H7 (cell line): ENCODE results near the gene SUSD1. TPM values are rescaled to one million over a fixed set of nuclear protein-coding genes. Genes with fewer than 3 reads are reported as not detected.
A peak's percentile ranks its signal among the peaks of the same experiment; 100 is the strongest.

Experiments
- DNase-seq: peaks from one replicate; pipeline ENCODE4 v3.0.0; 2012
- H3K27me3 ChIP-seq: 2 replicates; pipeline ENCODE4 v1.6.0; 2011; ENCODE audit warnings: mild to moderate bottlenecking, low read length; ENCODE audit not compliant: control insufficient read depth, insufficient read depth
- H3K36me3 ChIP-seq: replicated peaks from 2 replicates; pipeline ENCODE4 v1.5.1; 2011; ENCODE audit warnings: low read length; ENCODE audit not compliant: control insufficient read depth, insufficient read depth
- H3K4me3 ChIP-seq: 2 replicates; pipeline ENCODE4 v1.5.1; 2011; ENCODE audit warnings: low read depth, mild to moderate bottlenecking, control low read depth, low read length, moderate library complexity; ENCODE audit not compliant: insufficient read depth
- total RNA-seq: library from RNA; depleted of rRNA; stranded (reverse); fragments of >200 nt; shearing (Covaris generic); gene quantifications from 2 replicates; pipeline ENCODE4 v1.2.3, GENCODE V29; 2014

Gene SUSD1
- total RNA-seq, 1 experiment from 2014 or later = 3.0 TPM

DNA sequence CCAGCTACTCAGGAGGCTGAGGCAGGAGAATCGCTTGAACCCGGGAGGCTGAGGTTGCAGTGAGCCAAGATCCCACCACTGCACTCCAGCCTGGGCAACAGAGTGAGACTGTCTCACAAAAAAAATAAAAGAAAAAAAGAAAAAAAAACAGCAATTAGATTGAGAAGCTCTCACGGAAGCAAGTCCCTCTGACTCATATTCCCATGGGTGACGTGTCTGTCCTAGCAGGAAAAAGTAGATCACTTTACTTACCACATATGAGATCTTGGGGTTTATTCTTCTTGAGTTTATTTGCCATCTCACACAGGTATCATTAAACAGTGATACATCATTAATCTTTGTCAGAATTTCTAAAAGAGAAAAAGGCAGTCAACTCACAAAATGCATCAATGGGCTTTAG, 62.6 kb downstream of the SUSD1 start:
- Histone ChIP-seq H3K36me3 (no peaks in the 10 kb centered on the region), H3K4me3 (no peak overlapping the region), H3K27me3 (no peaks in the 10 kb centered on the region)
- DNase-seq = no peak

DNA sequence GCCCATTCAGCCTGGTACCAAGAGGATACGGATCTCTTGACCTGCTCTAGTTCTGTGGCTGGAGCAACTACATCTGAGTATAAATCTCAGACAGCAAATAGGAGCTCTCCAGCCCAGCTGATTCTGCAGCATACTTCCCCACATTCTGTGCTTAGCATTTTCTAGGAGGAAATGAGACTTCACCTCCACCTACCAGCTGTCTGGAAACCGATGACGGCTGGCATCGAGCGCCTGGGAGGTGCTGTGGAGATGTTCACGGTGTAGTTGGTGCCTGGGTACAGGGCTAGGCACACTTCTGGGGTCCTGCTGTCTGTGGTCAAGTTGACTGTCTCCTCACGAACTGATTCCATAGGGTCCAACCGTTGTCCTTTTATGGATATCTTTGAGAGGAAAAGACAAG, 63.6 kb downstream of the SUSD1 start:
- DNase-seq = no peak

DNA sequence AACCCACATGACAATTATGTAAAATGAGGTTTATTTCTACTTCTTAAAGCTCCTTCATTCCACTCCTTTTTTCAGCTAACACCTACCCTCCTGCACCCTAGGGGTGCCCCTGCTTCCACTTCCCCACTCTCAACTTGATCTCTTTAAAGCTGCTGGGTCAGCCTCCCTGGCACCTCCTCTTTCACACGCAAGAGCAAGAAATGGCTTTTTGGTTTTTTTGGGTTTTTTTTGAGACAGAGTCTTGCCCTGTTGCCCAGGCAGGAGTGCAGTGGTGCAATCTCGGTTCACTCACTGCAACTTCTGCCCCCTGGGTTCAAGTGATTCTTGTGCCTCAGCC, 64.4 kb downstream of the SUSD1 start:
- Histone ChIP-seq H3K27me3 (no peaks in the 10 kb centered on the region), H3K4me3 (no peak overlapping the region), H3K36me3 (no peaks in the 10 kb centered on the region)
- DNase-seq = no peak

More for the DNA sequence above, 63.6 kb downstream of the SUSD1 start:
- Histone ChIP-seq H3K4me3 (no peak overlapping the region), H3K27me3 (no peaks in the 10 kb centered on the region), H3K36me3 (no peaks in the 10 kb centered on the region)

DNA sequence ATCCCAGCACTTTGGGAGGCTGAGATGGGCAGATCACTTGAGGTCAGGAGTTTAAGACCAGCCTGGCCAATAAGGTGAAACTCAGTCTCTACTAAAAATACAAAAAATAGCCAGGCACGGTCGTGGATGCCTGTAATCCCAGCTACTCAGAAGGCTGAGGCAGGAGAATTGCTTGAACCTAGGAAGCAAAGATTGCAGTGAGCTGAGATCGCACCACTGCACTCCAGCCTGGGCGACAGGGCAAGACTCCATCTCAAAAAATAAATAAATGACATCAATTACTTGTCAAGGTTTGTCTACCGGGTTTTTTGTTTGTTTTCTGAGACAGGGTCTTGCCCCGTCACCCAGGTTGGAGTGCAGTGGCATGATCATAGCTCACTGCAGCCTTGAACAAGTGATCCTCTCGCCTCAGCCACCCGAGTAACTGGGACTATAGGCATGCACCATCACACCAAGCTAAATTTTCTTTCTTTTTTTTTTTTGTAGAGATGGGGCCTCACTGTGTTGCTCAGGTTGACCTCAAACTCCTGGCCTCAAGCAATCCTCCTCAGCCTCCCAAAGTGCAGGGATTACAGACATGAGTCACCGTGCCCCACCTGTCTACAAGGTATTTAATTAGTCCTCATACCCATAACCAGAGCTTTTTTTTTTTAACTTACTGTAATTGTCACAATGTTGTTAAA, 64.9 kb downstream of the SUSD1 start:
- DNase-seq = no peak
- Histone ChIP-seq H3K36me3 (no peaks in the 10 kb centered on the region), H3K27me3 (no peaks in the 10 kb centered on the region), H3K4me3 (no peak overlapping the region)

DNA sequence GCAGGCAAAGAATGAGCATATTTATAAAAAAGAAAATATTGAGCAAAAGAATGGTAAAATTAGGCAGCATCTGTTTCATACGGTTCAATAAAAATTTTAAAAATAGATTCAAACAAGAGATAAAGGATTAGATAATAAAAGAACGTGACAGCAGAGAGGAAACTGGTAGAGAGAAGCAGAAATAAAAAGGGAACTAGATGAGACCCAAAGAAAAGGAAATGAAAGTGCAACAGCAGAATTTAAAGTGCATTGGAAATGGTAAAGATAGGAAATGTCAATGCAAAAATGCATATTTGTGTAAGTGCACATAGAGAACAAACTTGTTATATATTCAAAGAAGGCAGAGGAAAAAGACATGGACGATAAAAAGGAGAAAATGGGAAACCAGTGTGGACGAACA, 70.2 kb downstream of the SUSD1 start:
- DNase-seq = no peak
- Histone ChIP-seq H3K4me3 (no peak overlapping the region), H3K27me3 (no peaks in the 10 kb centered on the region), H3K36me3 (no peaks in the 10 kb centered on the region)

DNA sequence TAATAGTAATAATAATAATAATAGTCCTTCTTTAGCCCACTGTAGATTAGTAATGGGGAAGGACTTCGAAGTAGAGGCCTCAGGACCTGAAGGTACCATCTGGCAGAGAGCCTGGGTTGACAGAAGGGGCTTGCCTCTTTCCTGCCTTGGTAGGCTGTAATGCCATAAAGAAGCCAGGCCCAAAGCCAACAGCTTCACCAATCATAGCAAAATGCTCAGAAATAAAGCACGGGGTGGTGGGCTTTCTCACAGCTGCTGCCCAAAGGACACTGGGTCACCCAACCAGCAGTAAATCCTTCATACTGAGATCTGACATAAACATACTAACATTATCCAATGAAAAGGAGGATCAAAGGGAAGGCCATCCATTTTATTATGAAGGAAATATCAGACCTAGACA, 70.7 kb downstream of the SUSD1 start:
- H3K36me3 ChIP-seq = no peaks in the 10 kb centered on the region

DNA sequence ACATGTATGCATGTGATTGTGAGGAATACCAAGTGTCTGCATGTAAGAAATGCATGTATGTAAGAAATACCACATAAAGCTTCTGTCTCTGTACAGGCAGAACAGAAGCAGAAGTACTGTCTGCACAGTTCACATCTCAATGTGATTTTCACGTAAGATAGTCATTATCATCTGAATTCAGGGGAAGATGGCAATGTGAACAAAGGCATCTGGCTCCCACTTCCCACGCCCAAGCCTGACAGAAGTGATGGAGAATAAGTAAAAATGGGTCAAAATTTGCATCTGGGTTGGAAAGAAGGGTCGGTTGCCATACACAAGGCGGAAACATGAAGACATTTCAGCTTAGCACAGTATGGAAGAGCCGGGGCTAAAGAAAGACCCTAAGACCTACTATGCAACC, 71.7 kb downstream of the SUSD1 start:
- Histone ChIP-seq H3K4me3 (no peak overlapping the region), H3K36me3 (no peaks in the 10 kb centered on the region), H3K27me3 (no peaks in the 10 kb centered on the region)
- no peak for DNase-seq

More for the DNA sequence above, 70.7 kb downstream of the SUSD1 start:
- no peak overlapping the region for H3K4me3 ChIP-seq
- H3K27me3 ChIP-seq = no peaks in the 10 kb centered on the region
- DNase-seq = no peak

DNA sequence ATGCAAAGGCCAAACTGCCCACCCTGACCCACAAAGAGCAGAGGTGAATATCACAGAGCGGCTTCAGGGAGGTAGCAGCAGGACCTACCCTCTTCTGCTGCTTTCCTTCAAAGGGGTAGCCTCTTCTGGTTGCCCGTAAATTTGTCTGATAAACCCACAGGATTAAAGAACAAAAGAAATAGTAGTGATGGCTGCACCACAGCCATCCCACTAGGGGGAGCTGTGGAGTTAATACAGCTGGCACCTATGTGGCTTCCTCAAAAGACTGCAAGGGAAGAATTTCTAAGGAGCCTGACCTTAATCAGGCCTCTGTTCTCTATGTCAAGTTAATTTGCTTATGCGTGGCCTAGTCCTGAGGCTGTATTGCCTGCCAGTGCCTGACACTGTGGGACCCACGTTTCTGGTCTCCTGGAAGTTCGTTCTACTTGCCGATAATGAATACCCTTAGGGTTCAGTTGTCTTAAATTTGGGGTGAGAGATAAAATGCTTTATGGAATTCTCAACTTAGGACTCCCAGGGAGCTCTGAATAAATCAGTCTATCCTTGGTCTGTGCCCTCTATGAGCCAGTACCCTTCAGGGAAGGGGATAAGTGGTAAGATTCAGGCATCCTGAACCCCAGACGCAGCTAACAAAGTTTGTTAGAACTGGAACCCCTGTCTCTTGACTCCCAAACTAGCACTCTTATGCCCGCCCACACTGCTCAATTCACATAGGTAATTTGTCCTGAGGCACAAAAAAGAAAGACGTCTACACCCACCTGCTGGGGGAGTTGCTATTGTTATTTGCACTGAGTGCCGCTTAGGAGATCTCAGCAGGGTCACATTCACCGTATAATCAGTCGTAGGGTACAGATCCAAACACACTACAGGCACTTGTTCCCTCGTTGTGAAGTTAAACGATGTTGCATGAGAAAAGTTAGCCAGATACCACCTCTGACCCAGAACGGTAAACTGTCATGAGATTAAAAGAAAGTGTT, 77.1 kb downstream of the SUSD1 start:
- DNase-seq = peak; percentile 57
- Histone ChIP-seq H3K4me3 (no peak overlapping the region), H3K27me3 (no peaks in the 10 kb centered on the region), H3K36me3 (no peaks in the 10 kb centered on the region)

DNA sequence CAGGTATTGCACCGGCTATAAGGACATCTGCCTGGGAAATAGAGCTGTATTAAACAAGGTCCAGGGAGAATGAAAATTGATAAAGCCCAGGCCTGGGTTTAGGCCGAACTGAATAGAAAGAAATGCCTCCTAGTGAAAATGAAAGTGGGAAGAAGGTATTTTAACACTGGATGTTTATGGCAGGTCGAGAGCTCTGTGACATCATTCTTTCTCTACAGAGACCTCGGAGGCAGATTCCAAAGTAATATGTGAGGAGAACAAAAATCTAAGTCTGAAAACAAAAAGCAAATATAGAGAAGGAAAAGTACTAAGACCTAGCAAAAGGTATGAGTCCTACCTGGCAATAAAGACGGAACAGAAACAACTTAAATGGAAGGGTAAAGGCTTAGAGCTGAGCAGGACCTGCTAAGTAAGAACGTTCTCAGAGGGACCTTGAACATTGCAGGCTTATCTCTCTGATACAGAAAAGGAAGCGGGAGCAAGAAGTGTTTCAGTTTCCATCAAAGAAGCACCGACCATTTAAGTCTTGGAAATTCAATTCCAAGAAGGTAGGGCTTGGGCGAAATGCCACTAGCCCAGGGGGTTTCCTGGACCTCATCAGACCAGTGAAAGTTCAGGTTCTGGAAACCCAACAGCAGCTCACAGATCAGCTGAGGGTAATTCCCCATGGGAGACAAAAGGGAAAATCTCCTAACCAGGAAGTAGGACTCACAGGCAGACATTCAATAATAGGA, 80.0 kb downstream of the SUSD1 start:
- H3K36me3 ChIP-seq = no peaks in the 10 kb centered on the region
- H3K4me3 ChIP-seq = no peak overlapping the region
- no peaks in the 10 kb centered on the region for H3K27me3 ChIP-seq
- DNase-seq = no peak

DNA sequence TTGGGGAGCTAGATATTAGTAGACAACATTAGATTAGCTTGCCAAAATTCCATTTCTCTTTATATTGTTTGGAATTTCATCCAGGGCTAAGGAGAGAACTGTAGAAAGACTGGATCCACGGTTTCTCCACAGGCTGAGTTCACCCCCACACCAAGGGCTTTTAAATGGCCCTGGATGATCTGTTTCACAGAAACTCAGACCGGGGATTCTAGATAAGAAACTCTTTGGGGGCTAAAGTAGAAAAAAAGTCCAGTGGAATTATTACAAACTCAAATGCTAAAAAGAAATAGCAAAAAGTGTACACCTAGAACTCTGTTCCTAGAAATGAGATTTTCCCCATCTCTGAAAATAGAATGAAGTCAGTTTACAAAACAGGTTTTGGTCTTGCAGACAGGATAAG, 80.9 kb downstream of the SUSD1 start:
- Histone ChIP-seq H3K4me3 (no peak overlapping the region), H3K27me3 (no peaks in the 10 kb centered on the region), H3K36me3 (no peaks in the 10 kb centered on the region)
- no peak for DNase-seq

DNA sequence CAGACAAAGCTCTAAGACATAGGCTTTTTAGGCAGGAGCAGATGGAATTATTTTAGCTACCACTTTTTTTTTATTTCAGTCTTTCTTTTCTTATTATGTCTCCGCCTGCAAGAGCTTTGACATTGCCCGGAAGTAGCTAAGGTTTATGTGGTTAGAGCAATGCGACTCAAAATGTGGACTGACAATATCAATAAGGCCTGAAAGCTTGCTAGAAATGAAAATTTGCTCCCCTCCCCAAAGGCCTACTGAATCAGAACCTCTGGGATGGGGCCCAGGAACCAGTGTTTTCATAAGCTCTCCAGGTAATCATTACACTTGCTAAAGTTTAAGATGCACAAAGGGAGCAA, 81.3 kb downstream of the SUSD1 start:
- DNase-seq = no peak
- Histone ChIP-seq H3K4me3 (no peak overlapping the region), H3K27me3 (no peaks in the 10 kb centered on the region), H3K36me3 (no peaks in the 10 kb centered on the region)

DNA sequence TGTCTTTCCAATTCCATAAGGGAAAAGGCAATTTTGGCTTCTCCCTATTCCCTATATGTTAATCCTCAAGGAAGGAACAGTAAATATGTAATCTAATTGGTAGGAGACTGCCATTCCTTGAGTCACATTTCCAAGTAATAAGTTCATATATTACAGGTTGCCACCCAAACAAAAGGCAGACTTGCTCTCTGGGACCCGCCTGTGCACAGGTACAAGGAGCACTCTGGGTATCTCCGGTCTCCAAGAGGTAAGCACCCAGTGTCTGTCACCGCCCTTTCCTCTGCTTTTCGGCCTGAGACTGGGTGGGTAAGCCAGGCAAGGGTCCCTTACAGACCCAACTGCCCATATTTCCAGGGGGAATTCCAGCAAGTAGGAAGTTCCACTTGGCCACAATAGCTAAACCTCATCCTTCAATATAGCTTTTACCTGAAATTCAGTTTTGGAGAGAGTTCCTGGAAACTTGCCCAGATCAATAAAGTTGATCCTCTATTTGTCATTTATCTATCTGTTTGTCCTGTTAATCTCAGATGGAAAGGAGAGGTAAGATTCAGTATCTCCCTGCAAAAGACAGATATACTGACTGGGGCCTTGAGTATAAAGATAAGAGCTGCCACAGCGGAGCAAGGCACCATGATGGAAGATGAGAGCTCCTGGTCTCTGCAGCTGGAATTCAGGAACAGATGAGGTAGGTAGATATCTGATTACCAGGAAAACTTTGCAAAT, 81.8 kb downstream of the SUSD1 start:
- Histone ChIP-seq H3K36me3 (no peaks in the 10 kb centered on the region), H3K27me3 (no peaks in the 10 kb centered on the region), H3K4me3 (no peak overlapping the region)
- no peak for DNase-seq

DNA sequence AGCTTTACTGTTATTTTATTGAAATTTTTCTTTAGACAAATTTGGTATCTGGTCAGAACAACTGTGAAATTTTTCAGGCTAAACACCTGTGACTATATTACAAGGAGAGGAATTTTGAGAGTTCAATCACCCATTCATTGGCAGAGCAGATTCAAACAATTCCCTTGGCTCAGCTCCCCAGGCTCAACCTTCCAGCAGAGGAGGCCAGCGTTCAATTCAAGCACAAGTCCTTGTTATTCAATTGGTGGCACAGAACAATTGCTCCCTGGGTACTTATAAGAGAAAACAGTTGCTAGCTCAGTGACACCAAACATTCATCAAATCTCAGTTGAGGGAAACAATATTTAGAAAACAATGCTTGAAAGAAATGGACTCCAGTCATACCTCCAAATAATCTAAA, 83.3 kb downstream of the SUSD1 start:
- no peaks in the 10 kb centered on the region for H3K36me3 ChIP-seq
- no peaks in the 10 kb centered on the region for H3K27me3 ChIP-seq
- no peak overlapping the region for H3K4me3 ChIP-seq
- peak; percentile 28 for DNase-seq

DNA sequence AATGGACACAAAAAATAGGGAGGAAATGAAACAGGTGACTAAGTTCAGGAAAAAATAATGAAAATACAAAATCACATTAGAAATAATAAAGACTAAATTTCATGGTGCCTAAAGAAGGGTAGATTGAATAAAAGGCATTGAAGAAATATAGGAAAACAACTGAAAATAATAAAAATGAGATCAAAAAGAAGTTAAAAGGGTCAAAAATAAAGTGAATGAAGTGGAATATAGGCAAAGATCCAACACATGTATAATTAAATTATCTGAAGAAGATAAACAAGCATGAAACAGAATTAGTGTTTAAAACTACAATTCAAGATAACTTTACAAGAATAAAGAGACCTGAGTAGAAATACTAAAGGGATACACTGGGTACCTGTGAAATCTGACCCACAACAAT, 87.6 kb downstream of the SUSD1 start:
- Histone ChIP-seq H3K27me3 (no peaks in the 10 kb centered on the region), H3K36me3 (no peaks in the 10 kb centered on the region), H3K4me3 (no peak overlapping the region)
- DNase-seq = no peak
